MG63 (cell line): ENCODE data around the gene KBTBD13. TPM values are rescaled to one million over a fixed set of nuclear protein-coding genes. Genes with fewer than 3 reads are reported as not detected.

ENCODE experiments used
- DNase-seq: peaks from one replicate; pipeline ENCODE4 v3.0.0-alpha.2; 2020
- H3K27me3 ChIP-seq: fragments of 250-450 bp; sonication (Bioruptor Pico); 2 replicates; pipeline ENCODE4 v1.5.1; 2020; ENCODE audit warnings: mild to moderate bottlenecking, moderate library complexity
- H3K36me3 ChIP-seq: fragments of 250-450 bp; sonication (Bioruptor Pico); 2 replicates; pipeline ENCODE4 v1.5.1; 2020; ENCODE audit warnings: mild to moderate bottlenecking, moderate library complexity
- H3K4me3 ChIP-seq: fragments of 250-450 bp; sonication (Bioruptor Pico); 2 replicates; pipeline ENCODE4 v1.5.1; 2020; ENCODE audit warnings: mild to moderate bottlenecking, moderate library complexity
- H3K9me3 ChIP-seq: fragments of 250-450 bp; sonication (Bioruptor Pico); 2 replicates; pipeline ENCODE4 v1.5.1; 2020; ENCODE audit warnings: mild to moderate bottlenecking, moderate library complexity
- total RNA-seq: library from RNA; depleted of rRNA; stranded (reverse); fragments of >200 nt; shearing (Covaris generic); gene quantifications from 2 replicates; pipeline ENCODE4 v1.2.3, GENCODE V29; 2014; ENCODE audit warnings: low replicate concordance

KBTBD13 gene
- total RNA-seq, 1 experiment from 2014 or later, result not detected

GRCh38 chr15:65044724-65045481 lies 31.6 kb upstream of the KBTBD13 start, which contains the start of gene SLC51B:
Gene SLC51B (plus strand): TSS chr15:65045387. CDS start chr15:65050005, 4,618 bp downstream.
- H3K9me3 ChIP-seq, result no peaks in the 10 kb centered on the region
- DNase-seq, result peak; percentile 51
- no peaks in the 10 kb centered on the region for H3K27me3 ChIP-seq
- no peaks in the 10 kb centered on the region for H3K36me3 ChIP-seq
- no peak within 1 kb of the TSS for H3K4me3 ChIP-seq

GRCh38 chr15:65048241-65048640 lies 28.3 kb upstream of the KBTBD13 start:
- Histone ChIP-seq H3K36me3 (no peaks in the 10 kb centered on the region), H3K4me3 (no peak overlapping the region), H3K27me3 (no peaks in the 10 kb centered on the region), H3K9me3 (no peaks in the 10 kb centered on the region)
- DNase-seq, result no peak

GRCh38 chr15:65049418-65049840 lies 27.1 kb upstream of the KBTBD13 start:
- DNase-seq, result no peak
- no peak overlapping the region for H3K4me3 ChIP-seq
- H3K9me3 ChIP-seq, result no peaks in the 10 kb centered on the region
- no peaks in the 10 kb centered on the region for H3K27me3 ChIP-seq
- H3K36me3 ChIP-seq, result no peaks in the 10 kb centered on the region

- Histone ChIP-seq H3K4me3 (no peak overlapping the region), H3K27me3 (no peaks in the 10 kb centered on the region), H3K9me3 (no peaks in the 10 kb centered on the region), H3K36me3 (no peaks in the 10 kb centered on the region)
- DNase-seq, result no peak
These were observed 26.3 kb upstream of the KBTBD13 start for GRCh38 chr15:65050270-65050669.

GRCh38 chr15:65051266-65051665 lies 25.3 kb upstream of the KBTBD13 start:
- H3K36me3 ChIP-seq, result no peaks in the 10 kb centered on the region
- H3K27me3 ChIP-seq, result no peaks in the 10 kb centered on the region
- H3K4me3 ChIP-seq, result no peak overlapping the region
- no peak for DNase-seq
- H3K9me3 ChIP-seq, result no peaks in the 10 kb centered on the region

GRCh38 chr15:65052956-65053355 lies 23.6 kb upstream of the KBTBD13 start:
- no peaks in the 10 kb centered on the region for H3K9me3 ChIP-seq
- H3K27me3 ChIP-seq, result no peaks in the 10 kb centered on the region
- H3K36me3 ChIP-seq, result no peaks in the 10 kb centered on the region
- no peak for DNase-seq
- H3K4me3 ChIP-seq, result no peak overlapping the region

GRCh38 chr15:65054333-65055200 lies 22.0 kb upstream of the KBTBD13 start:
- no peaks in the 10 kb centered on the region for H3K27me3 ChIP-seq
- no peak overlapping the region for H3K4me3 ChIP-seq
- H3K36me3 ChIP-seq, result no peaks in the 10 kb centered on the region
- DNase-seq, result peak; percentile 65
- no peaks in the 10 kb centered on the region for H3K9me3 ChIP-seq

- no peaks in the 10 kb centered on the region for H3K27me3 ChIP-seq
- no peak overlapping the region for H3K4me3 ChIP-seq
- no peaks in the 10 kb centered on the region for H3K9me3 ChIP-seq
- DNase-seq, result peak; percentile 72
- H3K36me3 ChIP-seq, result no peaks in the 10 kb centered on the region
These were observed 21.2 kb upstream of the KBTBD13 start for GRCh38 chr15:65055201-65055870.

- Histone ChIP-seq H3K27me3 (no peaks in the 10 kb centered on the region), H3K36me3 (no peaks in the 10 kb centered on the region), H3K4me3 (no peak overlapping the region), H3K9me3 (no peaks in the 10 kb centered on the region)
- no peak for DNase-seq
These were observed 20.4 kb upstream of the KBTBD13 start for GRCh38 chr15:65056106-65056505.

GRCh38 chr15:65056868-65057548 lies 19.5 kb upstream of the KBTBD13 start:
- DNase-seq, result no peak
- no peaks in the 10 kb centered on the region for H3K27me3 ChIP-seq
- no peak overlapping the region for H3K4me3 ChIP-seq
- H3K36me3 ChIP-seq, result no peaks in the 10 kb centered on the region
- H3K9me3 ChIP-seq, result no peaks in the 10 kb centered on the region

- no peaks in the 10 kb centered on the region for H3K9me3 ChIP-seq
- no peak overlapping the region for H3K4me3 ChIP-seq
- no peaks in the 10 kb centered on the region for H3K36me3 ChIP-seq
- H3K27me3 ChIP-seq, result no peaks in the 10 kb centered on the region
- no peak for DNase-seq
These were observed 19.0 kb upstream of the KBTBD13 start for GRCh38 chr15:65057549-65057940.

GRCh38 chr15:65058394-65059368 lies 17.9 kb upstream of the KBTBD13 start:
- H3K36me3 ChIP-seq, result no peaks in the 10 kb centered on the region
- no peak for DNase-seq
- H3K27me3 ChIP-seq, result no peaks in the 10 kb centered on the region
- no peaks in the 10 kb centered on the region for H3K9me3 ChIP-seq
- no peak overlapping the region for H3K4me3 ChIP-seq

GRCh38 chr15:65059369-65059750 lies 17.2 kb upstream of the KBTBD13 start:
- no peaks in the 10 kb centered on the region for H3K36me3 ChIP-seq
- DNase-seq, result no peak
- H3K9me3 ChIP-seq, result no peaks in the 10 kb centered on the region
- H3K27me3 ChIP-seq, result no peaks in the 10 kb centered on the region
- H3K4me3 ChIP-seq, result no peak overlapping the region

- no peaks in the 10 kb centered on the region for H3K36me3 ChIP-seq
- no peak for DNase-seq
- H3K4me3 ChIP-seq, result no peak overlapping the region
These were observed 16.5 kb upstream of the KBTBD13 start for GRCh38 chr15:65059931-65060596.

More at GRCh38 chr15:65059931-65060596, 16.5 kb upstream of the KBTBD13 start:
- H3K27me3 ChIP-seq, result no peaks in the 10 kb centered on the region
- no peaks in the 10 kb centered on the region for H3K9me3 ChIP-seq
